HepG2 (cell line): ENCODE results near the gene MRRF. TPM values are rescaled to one million over a fixed set of nuclear protein-coding genes. Genes with fewer than 3 reads are reported as not detected.
A peak's percentile ranks its signal among the peaks of the same experiment; 100 is the strongest.

ENCODE experiments used
- ATAD3A ChIP-seq: sonication (generic); formaldehyde crosslinking; IDR thresholded peaks from 2 replicates; pipeline ENCODE4 v1.4.0; 2020; ENCODE audit warnings: missing genetic modification reagents
- BATF2 ChIP-seq: sonication (generic); formaldehyde crosslinking; IDR thresholded peaks from 2 replicates; pipeline ENCODE4 v1.8.0; 2022; ENCODE audit warnings: mild to moderate bottlenecking, missing genetic modification reagents, moderate library complexity
- CERS6 ChIP-seq: sonication (generic); formaldehyde crosslinking; IDR thresholded peaks from 2 replicates; pipeline ENCODE4 v1.5.0; 2020; ENCODE audit warnings: missing genetic modification reagents
- FOSL2 ChIP-seq: sonication (generic); formaldehyde crosslinking; IDR thresholded peaks from 2 replicates; pipeline ENCODE4 v1.4.0; 2020; ENCODE audit warnings: missing genetic modification reagents
- GMEB2 ChIP-seq: IDR thresholded peaks from 2 replicates; pipeline ENCODE4 v1.6.1; 2016; ENCODE audit warnings: missing biosample characterization, missing genetic modification reagents, low read depth
- HIC2 ChIP-seq: sonication (generic); formaldehyde crosslinking; IDR thresholded peaks from 2 replicates; pipeline ENCODE4 v1.9.0; 2022; ENCODE audit warnings: low read depth, missing genetic modification reagents
- HNF1B ChIP-seq: sonication (generic); formaldehyde crosslinking; IDR thresholded peaks from 2 replicates; pipeline ENCODE4 v1.5.1; 2020; ENCODE audit warnings: mild to moderate bottlenecking, moderate library complexity, missing genetic modification reagents
- MTA1 ChIP-seq: sonication (generic); formaldehyde crosslinking; IDR thresholded peaks from 2 replicates; pipeline ENCODE4 v1.4.0; 2020; ENCODE audit warnings: missing genetic modification reagents, mild to moderate bottlenecking, borderline replicate concordance
- RAD21 ChIP-seq: fragments of 450-650 bp; formaldehyde crosslinking; IDR thresholded peaks from 2 replicates; pipeline ENCODE4 v1.5.0; 2020; ENCODE audit warnings: mild to moderate bottlenecking
- RXRB ChIP-seq: IDR thresholded peaks from 2 replicates; pipeline ENCODE4 v1.6.1; 2016; ENCODE audit warnings: borderline replicate concordance, missing genetic modification reagents, missing compliant biosample characterization
- SNAPC4 ChIP-seq: sonication (generic); formaldehyde crosslinking; IDR thresholded peaks from 2 replicates; pipeline ENCODE4 v1.4.0; 2020; ENCODE audit warnings: mild to moderate bottlenecking, missing genetic modification reagents
- ZBTB2 ChIP-seq: sonication (generic); formaldehyde crosslinking; IDR thresholded peaks from 2 replicates; pipeline ENCODE4 v1.8.0; 2022; ENCODE audit warnings: low read depth, missing genetic modification reagents
- ZNF770 ChIP-seq: sonication (generic); formaldehyde crosslinking; IDR thresholded peaks from 2 replicates; pipeline ENCODE4 v1.5.0; 2020; ENCODE audit warnings: mild to moderate bottlenecking, missing genetic modification reagents
- polyA plus RNA-seq, 8 experiments: library from polyadenylated mRNA; depleted of rRNA in 3 of 8; stranded (reverse) in 7 of 8; unstranded in 1 of 8; fragments of >200 nt; fragmentation: Illumina TruSeq in 4 of 8; extraction: Trizol in 4 of 8; gene quantifications; 2 replicates each; pipeline versions ENCODE4 v1.2.1 to v1.2.3, GENCODE V29; 2011 to 2016; ENCODE audit warnings: low read depth in 4 of 8, missing spikeins in 1 of 8, mixed read lengths in 1 of 8; ENCODE audit not compliant: insufficient read depth in 1 of 8
- total RNA-seq, 5 experiments: library from RNA; depleted of rRNA; stranded (reverse); fragments of >200 nt; fragmentation: Illumina TruSeq; extraction: Trizol; gene quantifications; 2 replicates each; pipeline ENCODE4 v1.2.3, GENCODE V29; 2016; ENCODE audit warnings: low read depth in 1 of 5

MRRF gene
- total and polyA plus RNA-seq, 2 of the 13 experiments (the other 11 are each of a cell fraction or from before 2014, with no cell fraction given): 37.3 to 44.3 TPM

- no peak for TF ChIP-seq CERS6 (CRISPR knock-in tag)
- TF ChIP-seq FOSL2 (CRISPR knock-in tag): peak; percentile 85
- no peak for TF ChIP-seq GMEB2 (CRISPR knock-in tag)
- no peak for TF ChIP-seq BATF2 (CRISPR knock-in tag)
- no peak for TF ChIP-seq HIC2 (CRISPR knock-in tag)
- no peak for TF ChIP-seq ATAD3A (CRISPR knock-in tag)
- no peak for TF ChIP-seq HNF1B
- no peak for TF ChIP-seq ZNF770 (CRISPR knock-in tag)
- TF ChIP-seq RAD21 (CRISPR knock-in tag): no peak
- no peak for TF ChIP-seq MTA1 (CRISPR knock-in tag)
- TF ChIP-seq SNAPC4 (CRISPR knock-in tag): no peak
- 0 out of 2 replicates have a peak, but pooled peaks have one; percentile 21 for TF ChIP-seq RXRB
- TF ChIP-seq ZBTB2: no peak
These were observed 11.4 kb downstream of the MRRF start (continued) for GRCh38 chr9:122276096-122276495.
